D341Med (cell line): Measurements from ENCODE around the gene CAMTA2.

Source experiments
- DNase-seq: peaks from one replicate; pipeline ENCODE4 v3.0.0; 2012; ENCODE audit warnings: low spot score

The CAMTA2 gene

DNA sequence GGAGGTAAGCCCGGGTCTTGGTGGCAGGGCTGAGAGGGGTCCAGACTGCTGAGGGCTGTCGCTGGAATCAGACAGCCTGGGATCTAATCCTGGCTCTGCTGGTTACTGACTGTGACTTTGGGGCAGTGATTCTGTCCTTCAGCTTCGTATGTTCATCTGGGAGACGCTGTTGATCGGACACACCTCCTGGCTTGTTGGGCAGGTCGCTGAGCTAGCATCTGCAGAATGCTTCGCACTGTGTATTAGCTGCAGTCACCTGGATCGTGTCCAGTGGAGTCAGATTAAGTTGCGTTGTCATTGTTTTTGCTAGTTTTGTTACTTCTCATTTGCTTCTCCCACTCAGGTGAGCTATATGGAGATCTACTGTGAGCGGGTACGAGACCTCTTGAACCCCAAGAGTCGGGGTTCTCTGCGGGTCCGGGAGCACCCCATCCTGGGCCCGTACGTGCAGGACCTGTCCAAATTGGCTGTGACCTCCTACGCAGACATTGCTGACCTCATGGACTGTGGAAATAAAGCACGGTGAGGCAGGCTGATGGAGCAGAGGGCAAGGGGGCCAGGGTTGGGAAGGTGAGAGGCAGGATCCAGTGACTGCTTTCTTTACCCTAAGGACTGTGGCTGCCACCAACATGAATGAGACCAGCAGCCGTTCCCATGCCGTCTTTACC lies 14.8 kb upstream of the CAMTA2 start:
- DNase-seq: no peak

DNA sequence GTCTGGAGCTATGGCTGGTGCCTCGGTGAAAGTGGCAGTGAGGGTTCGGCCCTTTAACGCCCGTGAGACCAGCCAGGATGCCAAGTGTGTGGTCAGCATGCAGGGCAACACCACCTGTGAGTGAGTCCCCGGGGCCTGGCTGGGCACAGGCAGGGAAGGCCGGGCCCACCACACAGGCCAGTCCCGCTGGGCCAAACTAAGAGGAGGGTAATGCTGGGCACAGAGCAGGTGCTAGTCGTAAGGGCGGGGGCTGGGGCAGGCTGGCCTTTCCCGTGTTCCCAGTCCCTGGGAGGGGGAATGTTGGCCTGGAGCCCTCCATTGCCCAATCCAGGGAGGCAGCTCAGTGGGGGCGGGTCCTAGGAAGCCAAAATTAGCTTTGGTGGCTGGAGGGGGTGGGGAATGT lies 12.8 kb upstream of the CAMTA2 start:
- no peak for DNase-seq

- DNase-seq: no peak
Observed at GRCh38 chr17:4999430-5000093, 12.1 kb upstream of the CAMTA2 start.

DNA sequence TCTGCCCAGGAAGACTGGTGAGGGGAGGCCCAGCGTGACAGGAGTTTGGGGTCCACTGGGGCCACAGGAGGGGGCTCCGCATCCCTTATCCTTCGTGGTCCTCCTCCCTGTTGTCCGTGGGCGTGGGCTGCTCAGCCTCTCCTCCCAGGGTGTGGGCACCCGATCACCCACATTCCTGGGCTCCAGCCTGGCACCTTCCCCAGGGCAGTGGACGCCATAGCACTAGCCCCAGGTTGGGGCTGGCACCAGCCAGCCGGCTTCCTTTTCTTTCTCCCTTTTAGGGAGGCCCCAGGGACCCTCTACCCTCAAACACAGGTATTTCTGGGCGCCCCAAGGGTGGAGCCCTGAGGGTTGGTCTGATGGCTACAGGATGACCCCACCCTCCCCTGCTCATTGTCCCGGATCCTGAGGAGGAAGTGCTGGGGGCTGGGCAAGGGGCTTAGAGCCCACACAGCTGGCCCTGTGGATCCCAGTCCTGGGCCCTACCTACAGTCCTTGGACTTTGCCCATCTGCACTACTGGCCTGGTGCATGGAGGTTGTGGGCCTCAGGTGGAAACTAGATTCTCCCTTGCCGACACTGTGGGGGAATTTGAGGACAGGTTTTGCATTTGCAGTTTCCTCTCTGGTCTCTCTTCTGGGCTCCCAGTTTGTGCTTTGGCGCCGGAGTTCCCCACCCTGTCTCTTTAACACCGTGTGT lies 11.4 kb upstream of the CAMTA2 start:
- DNase-seq: no peak

- DNase-seq: no peak
Observed at GRCh38 chr17:4998027-4998731, 10.7 kb upstream of the CAMTA2 start.

- DNase-seq: peak; percentile 94
Observed at GRCh38 chr17:4997302-4998026, 10.0 kb upstream of the CAMTA2 start, which contains the start of the genes INCA1 and KIF1C. Gene INCA1, minus strand, starts transcription at chr17:4997522. Its CDS starts 3,085 bp downstream, at chr17:4994437. Gene KIF1C, plus strand, starts transcription at chr17:4997950. Its CDS starts 2,297 bp downstream, at chr17:5000247.

GRCh38 chr17:4994081-4994595 lies 6.7 kb upstream of the CAMTA2 start:
- DNase-seq: no peak

DNA sequence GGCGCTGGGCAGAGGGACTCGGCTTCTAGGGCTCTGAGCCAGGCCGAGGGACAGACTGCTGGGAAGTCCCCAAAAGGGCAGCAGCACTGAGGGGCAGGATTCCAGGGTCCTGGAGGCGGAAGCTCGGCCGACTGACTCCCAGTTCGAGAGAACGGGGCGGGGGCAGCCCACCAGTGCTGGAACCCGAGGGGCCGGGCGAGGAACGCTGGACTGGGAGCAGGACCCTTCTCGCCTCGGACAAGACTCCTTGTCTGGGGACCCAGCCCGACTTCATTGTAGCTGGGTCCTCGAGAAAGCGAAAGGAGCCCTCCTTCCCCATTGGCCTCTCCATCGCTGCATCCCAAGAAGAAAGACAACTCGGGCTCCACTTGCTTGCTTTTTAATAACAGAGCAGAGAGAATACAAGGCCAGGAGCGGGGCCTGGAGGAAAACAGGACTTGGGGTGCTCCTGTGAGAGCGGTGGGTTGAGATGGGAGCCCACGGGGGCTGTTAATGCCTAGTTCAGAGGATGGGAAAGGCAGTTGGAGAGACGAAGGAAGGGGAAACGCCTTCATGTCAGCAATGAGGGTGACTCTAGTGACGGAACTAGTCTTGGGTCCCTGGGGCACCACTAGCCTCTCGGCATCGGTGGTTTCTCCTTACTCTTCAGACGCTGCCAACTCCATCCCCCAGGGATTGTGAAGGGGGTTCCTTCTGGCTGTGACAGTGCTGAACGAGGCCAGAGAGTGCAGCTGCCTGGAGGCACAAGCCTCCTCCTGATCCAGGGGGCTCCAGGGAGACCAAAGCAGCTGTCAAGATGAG lies 492 bp upstream of the CAMTA2 start:
- peak; percentile 41 for DNase-seq

DNA sequence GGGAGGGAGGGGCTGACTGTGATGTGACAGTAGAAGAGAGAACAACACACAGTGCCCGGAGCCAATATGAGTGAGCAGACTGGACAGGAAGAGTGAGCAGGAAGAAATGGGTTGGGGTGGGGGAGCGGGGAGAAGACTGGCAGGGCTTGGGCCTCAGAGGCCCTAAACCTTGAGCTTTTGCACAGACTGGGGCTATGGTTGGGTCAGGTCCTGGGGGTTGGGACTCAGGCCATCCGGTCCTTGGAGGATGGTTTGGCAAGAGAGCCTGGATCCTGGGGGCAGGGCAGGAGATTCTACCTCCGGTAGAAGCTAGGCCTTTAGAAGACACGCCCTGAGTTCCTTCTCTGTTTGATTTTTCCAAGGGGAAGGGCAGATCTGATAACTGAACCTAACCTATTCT lies 1.1 kb downstream of the CAMTA2 start:
- DNase-seq: no peak

DNA sequence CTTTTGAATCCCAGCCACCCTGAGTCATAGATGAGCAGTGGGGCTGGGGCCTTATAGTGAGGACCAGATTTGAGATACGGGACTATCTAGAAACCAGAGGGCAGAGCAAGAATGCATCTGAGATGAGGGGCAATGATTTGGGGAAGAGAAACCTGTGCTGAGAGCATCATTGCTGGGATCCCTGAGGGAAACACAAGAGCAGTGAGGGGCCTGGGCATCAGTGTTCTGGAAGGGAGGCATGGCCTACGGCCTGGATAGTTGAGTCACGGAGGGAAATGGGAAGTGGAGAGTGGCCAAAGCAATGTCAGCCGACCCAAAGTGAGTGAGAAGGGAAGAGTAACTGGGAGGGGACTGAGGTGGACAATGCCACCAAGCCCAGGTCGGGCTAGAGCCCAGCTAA lies 5.2 kb downstream of the CAMTA2 start:
- no peak for DNase-seq

DNA sequence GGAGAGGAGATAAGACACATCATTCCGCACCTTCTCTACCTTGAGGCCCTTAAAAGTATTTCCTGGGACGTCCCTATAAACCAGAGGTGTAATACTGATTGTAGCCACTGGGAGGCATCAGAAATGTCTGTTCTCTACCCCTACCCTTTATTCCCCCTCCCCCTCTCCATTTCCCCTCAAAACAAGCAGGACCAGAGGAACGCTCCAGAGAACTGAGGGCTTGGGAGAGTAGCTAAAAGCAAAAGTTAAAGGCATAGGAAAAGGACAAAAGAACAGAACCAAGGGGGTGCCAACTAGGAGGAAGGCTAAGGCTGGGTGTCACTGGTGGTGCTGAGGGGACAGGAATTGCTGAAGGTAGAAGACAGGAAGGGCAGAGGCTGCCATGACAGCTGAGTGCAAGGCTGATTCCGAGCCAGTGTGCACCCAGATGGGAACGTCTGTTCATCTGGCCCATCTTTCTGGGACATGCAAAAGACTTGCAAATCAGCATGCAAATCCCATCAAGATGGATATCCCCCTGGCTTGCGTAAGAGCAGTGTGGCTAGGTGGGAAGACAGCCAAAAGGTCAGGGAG lies 6.7 kb downstream of the CAMTA2 start:
- peak; percentile 47 for DNase-seq

GRCh38 chr17:4978726-4979125 lies 8.7 kb downstream of the CAMTA2 start:
- DNase-seq: no peak

DNA sequence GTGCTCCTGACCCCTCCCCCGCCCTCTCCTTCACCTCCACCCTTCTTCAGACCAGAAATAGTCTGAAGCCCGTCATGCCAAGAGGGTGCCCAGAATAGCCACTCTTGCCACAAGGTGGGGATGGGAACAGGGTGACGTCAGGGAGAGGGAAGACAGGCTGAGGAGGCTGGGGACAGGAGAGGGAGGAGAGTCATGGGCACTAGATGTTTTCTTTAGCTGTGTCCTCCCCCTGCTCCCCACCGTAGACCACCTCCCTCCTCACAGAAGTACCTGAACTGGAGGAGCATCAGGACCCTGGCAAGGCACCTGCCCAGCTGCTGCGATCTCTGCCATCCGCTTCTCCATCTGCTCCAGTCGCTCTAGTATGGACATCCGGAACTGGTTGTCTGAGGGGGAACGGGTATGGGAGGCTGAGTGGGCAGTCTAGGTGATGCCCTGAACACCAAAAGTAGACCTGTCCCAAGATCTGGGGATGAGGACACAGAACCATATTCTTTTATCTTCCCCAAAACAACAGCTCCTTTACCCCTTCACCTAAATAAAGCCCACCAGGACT lies 13.3 kb downstream of the CAMTA2 start:
- DNase-seq: no peak

DNA sequence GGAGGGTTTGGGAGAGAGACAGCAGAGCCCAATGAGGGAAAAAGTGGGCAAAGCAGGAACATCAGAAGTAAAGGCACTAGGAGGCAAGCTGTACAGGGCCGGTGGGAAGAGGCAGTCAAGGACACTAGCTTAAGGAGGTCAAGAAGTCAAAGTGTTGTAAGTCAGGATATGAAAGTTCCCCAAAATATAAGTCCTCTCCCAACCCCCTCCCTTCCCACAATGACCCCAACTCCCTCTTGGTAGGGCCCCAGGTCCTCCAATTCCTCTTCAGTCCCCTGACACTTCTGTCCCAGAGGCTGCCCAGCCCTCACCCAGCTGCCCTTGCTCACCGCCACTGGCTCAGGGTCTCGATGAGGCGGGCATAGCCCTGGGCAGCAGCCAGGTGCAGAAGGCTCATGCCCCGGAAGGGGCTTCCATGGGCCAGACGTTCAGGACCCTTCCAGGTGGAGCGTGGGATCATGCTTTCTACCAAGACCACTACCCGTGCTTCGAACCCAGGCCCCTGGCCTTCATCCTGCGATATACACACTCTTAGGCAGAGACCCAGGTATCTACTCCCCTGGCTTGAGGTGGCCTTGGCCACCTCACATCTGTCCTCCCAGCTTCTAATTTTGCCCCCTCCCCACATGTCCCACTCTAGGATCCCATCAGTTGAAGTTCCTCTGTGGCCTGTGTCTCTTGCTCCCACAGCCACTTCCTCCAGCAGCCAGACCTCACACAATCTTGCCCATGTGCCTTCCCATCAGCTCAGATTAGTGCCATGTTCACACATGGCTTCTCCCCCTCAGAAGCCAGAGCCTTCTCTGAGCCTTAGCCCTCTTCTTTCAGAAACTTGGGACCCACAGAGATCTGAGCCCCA lies 14.0 kb downstream of the CAMTA2 start:
- no peak for DNase-seq

DNA sequence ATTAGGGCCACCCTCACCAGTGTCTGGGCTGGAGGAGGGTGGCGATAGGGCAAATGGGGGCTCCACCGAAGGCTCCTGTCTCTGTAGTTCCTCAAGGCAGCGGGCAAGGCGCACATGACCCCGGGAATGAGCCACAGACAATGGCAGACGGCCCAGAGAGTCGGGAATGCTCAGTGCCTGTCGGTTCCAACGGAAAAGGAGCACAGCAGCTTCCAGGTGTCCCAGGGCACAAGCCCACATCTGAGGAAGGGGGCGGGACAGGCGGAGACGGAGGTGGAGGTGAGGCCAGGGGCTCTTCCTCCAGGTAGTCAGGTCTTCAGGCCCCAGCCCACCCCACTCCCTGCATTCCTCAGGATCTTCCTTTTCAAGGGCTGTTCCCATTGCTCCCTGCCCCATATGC lies 14.7 kb downstream of the CAMTA2 start:
- no peak for DNase-seq

GRCh38 chr17:4972322-4972721 lies 15.2 kb downstream of the CAMTA2 start:
- no peak for DNase-seq

GRCh38 chr17:4971826-4972225 lies 15.6 kb downstream of the CAMTA2 start:
- no peak for DNase-seq

GRCh38 chr17:4970273-4970672 lies 17.2 kb downstream of the CAMTA2 start:
- no peak for DNase-seq

GRCh38 chr17:4969551-4970173 lies 17.8 kb downstream of the CAMTA2 start:
- no peak for DNase-seq
